Erythroblast (primary cell): Measurements from ENCODE around the gene DOCK2.

ENCODE experiments used
- GATA1 ChIP-seq: IDR thresholded peaks from 2 replicates; pipeline ENCODE4 v1.6.1; 2011; ENCODE audit warnings: low read depth, mild to moderate bottlenecking, control low read depth, low read length, moderate library complexity
- POLR2A ChIP-seq: IDR thresholded peaks from 2 replicates; pipeline ENCODE4 v1.6.1; 2011; ENCODE audit warnings: mild to moderate bottlenecking, low read length

- TF ChIP-seq POLR2A (no peak), GATA1 (no peak)
These were observed 480.7 kb downstream of the DOCK2 start for GRCh38 chr5:170117736-170118135.
